ENCODE results near the gene MLYCD.

Gene MLYCD

GRCh38 chr16:83891742-83892141 lies 7.2 kb upstream of the MLYCD start:
- H3K27ac ChIP-seq: no peak overlapping the region
- ChIA-PET POLR2A (ENCODE audit: low non-redundant PET) (no interaction called here), CTCF (no interaction called here)
- no peak for TF ChIP-seq CTCF (conservative IDR thresholded peaks at IDR 0.05; ENCODE audit: low read depth)
- DNase-seq (ENCODE audit: low spot score): no peak

GRCh38 chr16:83895243-83895642 lies 3.7 kb upstream of the MLYCD start:
- CTCF ChIA-PET: no interaction called here
- no peak for DNase-seq (ENCODE audit: low spot score)
- TF ChIP-seq CTCF (conservative IDR thresholded peaks at IDR 0.05; ENCODE audit: low read depth): no peak
- H3K27ac ChIP-seq: no peak overlapping the region
- POLR2A ChIA-PET (ENCODE audit: low non-redundant PET): no interaction called here

- POLR2A ChIA-PET (ENCODE audit: low non-redundant PET): no interaction called here
- DNase-seq (ENCODE audit: low spot score): no peak
- no peak for TF ChIP-seq CTCF (conservative IDR thresholded peaks at IDR 0.05; ENCODE audit: low read depth)
- no peak overlapping the region for H3K27ac ChIP-seq
- CTCF ChIA-PET: no interaction called here
Observed at GRCh38 chr16:83895942-83896341, 3.0 kb upstream of the MLYCD start.

- H3K27ac ChIP-seq: peak overlapping the region; percentile 68
- ChIA-PET POLR2A (ENCODE audit: low non-redundant PET) (no interaction called here), CTCF (no interaction called here)
- peak; percentile 48 for DNase-seq (ENCODE audit: low spot score)
- no peak for TF ChIP-seq CTCF (conservative IDR thresholded peaks at IDR 0.05; ENCODE audit: low read depth)
Observed at GRCh38 chr16:83899272-83899897, 470 bp downstream of the MLYCD start.

- ChIA-PET POLR2A (ENCODE audit: low non-redundant PET) (no interaction called here), CTCF (no interaction called here)
- no peak for TF ChIP-seq CTCF (conservative IDR thresholded peaks at IDR 0.05; ENCODE audit: low read depth)
- no peak for DNase-seq (ENCODE audit: low spot score)
- H3K27ac ChIP-seq: no peak overlapping the region; the same call in 1 of the 2 replicates
Observed at GRCh38 chr16:83899978-83900377, 1.1 kb downstream of the MLYCD start.

- H3K27ac ChIP-seq: no peak overlapping the region
- CTCF ChIA-PET: no interaction called here
- POLR2A ChIA-PET (ENCODE audit: low non-redundant PET): no interaction called here
- TF ChIP-seq CTCF (conservative IDR thresholded peaks at IDR 0.05; ENCODE audit: low read depth): no peak
- no peak for DNase-seq (ENCODE audit: low spot score)
Observed at GRCh38 chr16:83900571-83900970, 1.7 kb downstream of the MLYCD start.

All from RWPE1 (cell line).